CD4-positive, alpha-beta memory T cell (primary cell): ENCODE measurements around the gene FLACC1. TPM values are rescaled to one million over a fixed set of nuclear protein-coding genes. Genes with fewer than 3 reads are reported as not detected.
"Not testable (repeated sequence)": the region's sequence is repeated elsewhere in the genome, so short reads cannot be mapped to it uniquely, and the experiment has no call there.

Experiments
- CTCF ChIA-PET: fragments of 350-600 bp; sonication (Branson Sonifier 250); formaldehyde crosslinking; loops from one replicate; lab custom pipeline; 2021; ENCODE audit warnings: inconsistent platforms; ENCODE audit not compliant: partially characterized antibody; lab: Charles Lee
- POLR2A ChIA-PET: fragments of 350-600 bp; sonication (Branson Sonifier 250); formaldehyde crosslinking; loops from one replicate; lab custom pipeline; 2021; ENCODE audit not compliant: partially characterized antibody; lab: Charles Lee
- DNase-seq, 5 donors: peaks; one replicate each; pipeline versions ENCODE4 v3.0.0 to v3.0.0-alpha.2; 2020 to 2022; ENCODE audit warnings: mixed read lengths in 1 of 5
- H3K27ac ChIP-seq: one replicate; pipeline ENCODE4 v1.7.0; 2013; ENCODE audit warnings: low read depth, low read length
- H3K27me3 ChIP-seq: 2 replicates; pipeline ENCODE4 v1.7.0; 2013; ENCODE audit warnings: mild to moderate bottlenecking, low read length, moderate library complexity; ENCODE audit not compliant: insufficient read depth
- H3K36me3 ChIP-seq: 2 replicates; pipeline ENCODE4 v1.7.0; 2013; ENCODE audit warnings: mild to moderate bottlenecking, low read length, moderate library complexity; ENCODE audit not compliant: insufficient read depth
- H3K4me1 ChIP-seq: 2 replicates; pipeline ENCODE4 v1.7.0; 2013; ENCODE audit warnings: mild to moderate bottlenecking, low read length, moderate library complexity; ENCODE audit not compliant: insufficient read depth
- H3K4me3 ChIP-seq, 2 donors: one replicate each; pipeline ENCODE4 v1.7.0; 2013; ENCODE audit warnings: low read length in 2 of 2, mild to moderate bottlenecking in 1 of 2
- H3K9me3 ChIP-seq, 2 donors: one replicate each; pipeline ENCODE4 v1.7.0; 2013; ENCODE audit warnings: low read length in 2 of 2, control low read depth in 1 of 2; ENCODE audit not compliant: control insufficient read depth in 1 of 2
- H3K27ac Mint-ChIP-seq, 7 donors: one replicate each; pipeline ENCODE4 v1.8.0; 2020 to 2021; ENCODE audit warnings: mixed read lengths in 7 of 7, mild to moderate bottlenecking in 6 of 7, inconsistent platforms in 3 of 7, moderate library complexity in 3 of 7
- H3K27me3 Mint-ChIP-seq, 2 donors: one replicate each; pipeline ENCODE4 v1.8.0; 2020 to 2021; ENCODE audit warnings: mixed read lengths in 2 of 2
- H3K36me3 Mint-ChIP-seq, 2 donors: one replicate each; pipeline ENCODE4 v1.8.0; 2020 to 2021; ENCODE audit warnings: mixed read lengths in 2 of 2, inconsistent platforms in 1 of 2, mild to moderate bottlenecking in 1 of 2
- H3K4me1 Mint-ChIP-seq, 4 donors: one replicate each; pipeline ENCODE4 v1.8.0; 2020 to 2021; ENCODE audit warnings: mixed read lengths in 4 of 4, mild to moderate bottlenecking in 1 of 4
- H3K4me3 Mint-ChIP-seq, 8 donors: one replicate each; pipeline ENCODE4 v1.8.0; 2020 to 2021; ENCODE audit warnings: mixed read lengths in 8 of 8, mild to moderate bottlenecking in 7 of 8, moderate library complexity in 6 of 8, inconsistent platforms in 3 of 8
- H3K9me3 Mint-ChIP-seq, 8 donors: one replicate each; pipeline ENCODE4 v1.8.0; 2020 to 2021; ENCODE audit warnings: mixed read lengths in 8 of 8, mild to moderate bottlenecking in 5 of 8, inconsistent platforms in 3 of 8, moderate library complexity in 1 of 8
- intact Hi-C: fragments of 100-400 bp; cut with micrococcal nuclease; formaldehyde crosslinking; loops from one replicate; pipeline ENCODE4 v1.15.1; 2023
- polyA plus RNA-seq, 2 donors: library from polyadenylated mRNA; unstranded; fragments of 300-500 nt; fragmentation: Illumina TruSeq; gene quantifications; one replicate each; pipeline ENCODE4 v1.2.3, GENCODE V29; 2021
- total RNA-seq, 2 experiments: library from RNA; stranded (reverse); gene quantifications; one replicate each; pipeline ENCODE4 v1.2.3, GENCODE V29; 2021

Gene FLACC1
- total and polyA plus RNA-seq, 4 experiments from 2014 or later, result 0.39 to 10.3 (median 5.4) TPM

DNA sequence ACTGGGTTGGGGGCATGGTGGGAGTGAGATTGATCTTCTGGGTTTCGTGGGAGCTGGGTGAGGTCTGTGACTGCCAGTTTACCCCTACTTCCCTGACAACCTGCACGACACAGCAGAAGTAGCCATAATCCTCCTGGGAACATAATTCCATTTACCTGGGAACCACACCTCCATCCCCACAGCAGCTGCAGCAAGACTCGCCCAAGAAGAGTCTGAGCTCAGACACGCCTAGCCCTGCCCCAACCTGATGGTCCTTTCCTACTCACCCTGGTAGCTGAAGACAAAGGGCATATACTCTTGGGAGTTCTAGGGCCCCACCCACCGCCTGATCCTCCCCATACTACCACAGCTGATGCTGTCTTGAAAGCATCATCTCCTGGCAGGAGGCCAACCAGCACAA is 43.8 kb downstream of the FLACC1 start:
- ChIA-PET POLR2A (interaction anchor here (0.6 kb wide), 1 partner anchor 168 kb away, joined by 3 read pairs; no protein-coding TSS in a partner anchor), CTCF (interaction anchor here (1.1 kb wide), 1 partner anchor 50 kb away, joined by 3 read pairs; no protein-coding TSS in a partner anchor)
- H3K36me3 Mint-ChIP-seq, result peaks cover 62 to 89% of the 10 kb centered on the region in 2 donors
- Histone ChIP-seq H3K27ac (no peak overlapping the region), H3K9me3 (no peaks in the 10 kb centered on the region), H3K36me3 (no peaks in the 10 kb centered on the region), H3K4me1 (no peaks in the 10 kb centered on the region), H3K27me3 (no peaks in the 10 kb centered on the region), H3K4me3 (no peak overlapping the region)
- no peaks in the 10 kb centered on the region for H3K4me1 Mint-ChIP-seq
- DNase-seq, result no peak
- H3K9me3 Mint-ChIP-seq, result peaks cover 4 to 69% (median 39%) of the 10 kb centered on the region in 8 donors
- no peak overlapping the region for H3K27ac Mint-ChIP-seq
- H3K27me3 Mint-ChIP-seq, result no peaks in the 10 kb centered on the region
- intact Hi-C loops, result no loop called here
- H3K4me3 Mint-ChIP-seq, result no peak overlapping the region

DNA sequence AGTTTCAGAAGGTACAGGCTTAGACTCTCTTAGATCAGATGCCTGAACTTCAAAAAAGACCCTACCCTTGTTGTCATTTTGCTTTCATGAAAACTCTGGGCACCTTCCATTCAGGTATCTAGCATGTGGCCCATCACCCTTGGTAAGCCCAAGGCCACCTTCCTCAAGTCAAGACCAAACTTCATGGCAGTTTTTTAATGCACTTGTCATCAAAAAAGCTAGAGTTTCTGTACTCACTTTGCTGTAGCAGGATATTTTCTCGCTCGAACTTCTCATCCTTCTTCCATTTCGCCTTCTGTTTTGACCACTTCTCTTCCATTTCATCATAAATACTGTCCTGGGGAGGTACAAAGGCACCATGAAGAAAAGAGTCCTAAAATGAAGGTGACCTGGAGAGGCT is 48.2 kb downstream of the FLACC1 start:
- intact Hi-C loops, result no loop called here
- Histone ChIP-seq H3K36me3 (no peaks in the 10 kb centered on the region), H3K9me3 (no peaks in the 10 kb centered on the region), H3K27me3 (no peaks in the 10 kb centered on the region), H3K27ac (no peak overlapping the region), H3K4me3 (no peak overlapping the region), H3K4me1 (no peaks in the 10 kb centered on the region)
- POLR2A ChIA-PET, result no interaction called here
- H3K9me3 Mint-ChIP-seq, result peaks cover 0 to 44% (median 27%) of the 10 kb centered on the region in 8 donors
- CTCF ChIA-PET, result no interaction called here
- H3K36me3 Mint-ChIP-seq, result peaks cover 62 to 71% of the 10 kb centered on the region in 2 donors
- H3K4me1 Mint-ChIP-seq, result no peaks in the 10 kb centered on the region
- H3K27me3 Mint-ChIP-seq, result no peaks in the 10 kb centered on the region
- no peak for DNase-seq
- H3K4me3 Mint-ChIP-seq, result no peak overlapping the region
- H3K27ac Mint-ChIP-seq, result no peak overlapping the region

DNA sequence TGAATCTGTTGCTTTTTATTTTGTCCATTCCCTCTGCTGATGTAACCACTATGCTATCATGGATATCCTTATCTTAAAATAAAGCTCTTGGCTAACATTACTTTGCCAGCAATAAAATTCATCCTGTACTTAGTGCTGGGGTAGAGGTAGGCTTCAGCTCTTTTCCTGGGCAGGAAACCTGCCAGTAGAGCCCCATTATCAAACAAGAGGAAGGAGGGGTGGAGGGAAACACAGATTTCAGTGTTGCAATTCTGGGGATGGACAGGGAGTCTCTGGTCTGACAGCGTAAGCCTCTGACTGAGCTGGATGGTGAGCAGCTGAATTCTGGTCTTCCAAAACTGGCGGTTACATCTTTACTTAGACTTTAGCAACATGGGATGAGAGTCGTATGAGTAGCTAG is 49.3 kb downstream of the FLACC1 start:
- no peak overlapping the region for H3K27ac ChIP-seq
- no peaks in the 10 kb centered on the region for H3K27me3 ChIP-seq
- Mint-ChIP-seq H3K9me3 (peaks cover 0 to 41% (median 28%) of the 10 kb centered on the region in 8 donors), H3K4me1 (no peaks in the 10 kb centered on the region), H3K4me3 (no peak overlapping the region), H3K36me3 (peaks cover 59 to 66% of the 10 kb centered on the region in 2 donors), H3K27ac (no peak overlapping the region), H3K27me3 (no peaks in the 10 kb centered on the region)
- DNase-seq, result no peak
- intact Hi-C loops, result no loop called here
- no peaks in the 10 kb centered on the region for H3K36me3 ChIP-seq
- ChIA-PET CTCF (interaction anchor here (0.8 kb wide), 1 partner anchor 56 kb away, joined by 3 read pairs; no protein-coding TSS in a partner anchor), POLR2A (no interaction called here)
- no peaks in the 10 kb centered on the region for H3K9me3 ChIP-seq
- H3K4me1 ChIP-seq, result no peaks in the 10 kb centered on the region
- no peak overlapping the region for H3K4me3 ChIP-seq

DNA sequence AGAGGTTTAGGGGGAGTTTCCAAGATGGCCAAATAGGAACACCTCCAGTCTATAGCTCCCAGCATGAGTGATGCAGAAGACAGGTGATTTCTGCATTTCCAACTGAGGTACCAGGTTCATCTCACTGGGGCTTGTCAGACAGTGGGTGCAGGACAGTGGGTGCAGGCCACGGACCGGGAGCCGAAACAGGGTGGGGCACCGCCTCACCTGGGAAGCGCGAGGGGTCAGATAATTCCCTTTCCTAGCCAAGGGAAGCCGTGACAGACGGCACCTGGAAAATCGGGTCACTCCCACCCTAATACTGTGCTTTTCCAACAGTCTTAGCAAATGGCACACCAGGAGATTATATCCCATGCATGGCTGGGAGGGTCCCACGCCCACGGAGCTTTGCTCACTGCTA is 57.2 kb downstream of the FLACC1 start:
- H3K27me3 Mint-ChIP-seq, H3K4me1 Mint-ChIP-seq, H3K4me3 ChIP-seq, H3K27ac ChIP-seq, H3K27me3 ChIP-seq, intact Hi-C loops, DNase-seq, H3K9me3 ChIP-seq, H3K4me3 Mint-ChIP-seq, H3K36me3 ChIP-seq, H3K4me1 ChIP-seq: not testable (repeated sequence)
- POLR2A ChIA-PET, result interaction anchor here (0.8 kb wide), 1 partner anchor 67 kb away, joined by 3 read pairs; no protein-coding TSS in a partner anchor
- Mint-ChIP-seq H3K36me3 (peaks cover 61 to 62% of the 10 kb centered on the region in 2 donors), H3K27ac (peak overlapping the region in 1 of 7 donors; percentile 19), H3K9me3 (peaks cover 8 to 79% (median 55%) of the 10 kb centered on the region in 8 donors)
- CTCF ChIA-PET, result interaction anchor here (1.3 to 1.8 kb wide), 3 partner anchors 13 to 64 kb away, joined by 4 to 6 read pairs (median 4); no protein-coding TSS in a partner anchor

DNA sequence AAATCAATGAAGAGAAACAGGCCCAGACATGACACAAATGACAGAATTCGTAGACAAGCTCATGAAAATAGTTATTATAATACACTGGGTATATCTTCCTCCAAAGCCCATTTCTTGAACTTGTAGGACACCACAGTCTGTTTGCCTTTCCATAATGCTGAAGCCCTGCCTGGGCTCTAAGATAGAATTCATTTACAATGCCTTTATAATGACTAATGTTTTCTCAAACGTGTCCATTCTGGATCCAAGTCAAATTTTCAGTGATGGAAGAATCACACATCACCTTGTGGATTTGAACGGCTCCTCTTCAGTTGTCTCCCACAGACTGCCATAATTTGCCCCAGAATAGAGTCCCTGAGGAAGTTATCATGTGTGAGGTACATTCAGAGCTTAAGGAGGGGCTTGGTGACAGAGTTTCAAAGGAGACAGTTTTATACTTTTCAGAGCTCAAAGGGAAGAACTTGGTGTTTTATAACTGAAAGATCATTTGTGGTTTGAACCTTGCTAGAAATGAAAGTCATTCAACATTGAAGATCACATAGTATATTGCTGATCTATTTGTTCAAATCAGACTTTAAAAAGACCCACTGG is 58.6 kb downstream of the FLACC1 start:
- Mint-ChIP-seq H3K4me1 (peaks cover 0 to 4% (median 2%) of the 10 kb centered on the region in 4 donors), H3K27me3 (no peaks in the 10 kb centered on the region), H3K36me3 (peaks cover 62 to 63% of the 10 kb centered on the region in 2 donors), H3K27ac (peak overlapping the region in 2 of 7 donors; percentile 8 to 24), H3K4me3 (no peak overlapping the region), H3K9me3 (peaks cover 8 to 79% (median 61%) of the 10 kb centered on the region in 8 donors)
- no peaks in the 10 kb centered on the region for H3K9me3 ChIP-seq
- no peak for DNase-seq
- no peak overlapping the region for H3K4me3 ChIP-seq
- intact Hi-C loops, result no loop called here
- no peak overlapping the region for H3K27ac ChIP-seq
- POLR2A ChIA-PET, result interaction anchor here (1.2 to 1.5 kb wide), 2 partner anchors 13 to 42 kb away, joined by 3 to 4 read pairs; no protein-coding TSS in a partner anchor
- H3K4me1 ChIP-seq, result no peaks in the 10 kb centered on the region
- H3K36me3 ChIP-seq, result no peaks in the 10 kb centered on the region
- CTCF ChIA-PET, result interaction anchor here (0.8 to 1.8 kb wide), 5 partner anchors 12 to 65 kb away, joined by 3 to 6 read pairs (median 4); no protein-coding TSS in a partner anchor
- H3K27me3 ChIP-seq, result no peaks in the 10 kb centered on the region

DNA sequence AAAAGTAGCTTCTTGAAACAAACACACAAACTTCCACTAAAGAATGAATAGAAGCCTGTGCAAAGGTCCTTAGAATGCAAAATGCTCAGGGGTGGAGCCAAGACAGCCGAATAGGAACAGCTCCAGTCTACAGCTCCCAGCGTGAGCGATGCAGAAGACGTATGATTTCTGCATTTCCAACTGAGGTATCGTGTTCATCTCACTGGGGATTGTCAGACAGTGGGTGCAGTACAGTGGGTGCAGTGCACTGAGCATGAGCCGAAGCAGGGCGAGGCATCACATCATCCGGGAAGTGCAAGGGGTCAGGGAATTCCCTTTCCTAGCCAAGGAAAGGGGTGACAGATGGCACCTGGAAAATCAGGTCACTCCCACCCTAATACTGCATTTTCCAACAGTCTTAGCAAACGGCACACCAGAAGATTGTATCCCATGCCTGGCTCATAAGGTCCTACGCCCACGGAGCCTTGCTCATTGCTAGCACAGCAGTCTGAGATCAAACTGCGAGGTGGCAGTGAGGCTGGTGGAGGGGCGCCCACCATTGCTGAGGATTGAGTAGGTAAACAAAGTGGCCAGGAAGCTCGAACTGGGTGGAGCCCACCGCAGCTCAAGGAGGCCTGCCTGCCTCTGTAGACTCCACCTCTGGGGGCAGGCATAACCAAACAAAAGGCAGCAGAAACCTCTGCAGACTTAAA is 66.5 kb downstream of the FLACC1 start:
- CTCF ChIA-PET, H3K27me3 ChIP-seq, H3K4me1 ChIP-seq, H3K27ac ChIP-seq, intact Hi-C loops, H3K9me3 ChIP-seq, H3K27ac Mint-ChIP-seq, H3K4me3 ChIP-seq, H3K4me3 Mint-ChIP-seq, H3K27me3 Mint-ChIP-seq, DNase-seq: not testable (repeated sequence)
- H3K36me3 ChIP-seq, result peaks cover 39% of the 10 kb centered on the region
- Mint-ChIP-seq H3K9me3 (peaks cover 5 to 59% (median 47%) of the 10 kb centered on the region in 8 donors), H3K4me1 (peaks cover 5 to 21% (median 9%) of the 10 kb centered on the region in 4 donors), H3K36me3 (peaks cover 65 to 66% of the 10 kb centered on the region in 2 donors)
- POLR2A ChIA-PET, result interaction anchor here (1.1 to 1.8 kb wide), 4 partner anchors 9 to 159 kb away, joined by 3 to 4 read pairs (median 3); no protein-coding TSS in a partner anchor

DNA sequence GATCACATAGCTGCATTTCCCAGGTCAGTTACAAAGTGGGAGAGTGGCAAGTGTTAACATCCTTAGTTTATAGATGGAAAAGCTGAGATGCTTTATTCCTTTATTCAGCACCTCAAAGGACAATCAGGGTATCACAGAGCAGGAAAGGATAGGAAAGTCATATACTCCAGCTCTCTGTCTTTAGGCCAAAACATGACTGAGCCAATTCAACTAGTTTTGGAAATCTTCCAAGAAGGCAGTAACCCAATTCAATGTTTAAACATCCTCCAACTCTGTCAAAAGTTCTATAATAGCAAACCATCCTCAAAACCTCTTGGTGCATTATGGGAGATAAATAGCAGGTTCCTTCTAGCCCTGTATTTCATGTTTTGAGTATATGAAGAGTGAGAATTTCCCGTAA is 71.6 kb downstream of the FLACC1 start:
- H3K27ac Mint-ChIP-seq, result peak overlapping the region in 4 of 7 donors; percentile 2 to 78 (median 42)
- no peaks in the 10 kb centered on the region for H3K4me1 ChIP-seq
- DNase-seq, result no peak
- CTCF ChIA-PET, result interaction anchor here (1.0 to 1.8 kb wide), 2 partner anchors 14 to 48 kb away, joined by 3 to 4 read pairs; no protein-coding TSS in a partner anchor
- no peak overlapping the region for H3K27ac ChIP-seq
- H3K27me3 ChIP-seq, result no peaks in the 10 kb centered on the region
- peaks cover 52% of the 10 kb centered on the region for H3K36me3 ChIP-seq
- POLR2A ChIA-PET, result interaction anchor here (0.9 to 1.9 kb wide), 6 partner anchors 13 to 75 kb away, joined by 3 to 9 read pairs (median 5); partner anchors contain the start of gene CASP8
- no peaks in the 10 kb centered on the region for H3K27me3 Mint-ChIP-seq
- no peak overlapping the region for H3K4me3 ChIP-seq
- H3K9me3 Mint-ChIP-seq, result peaks cover 3 to 22% (median 12%) of the 10 kb centered on the region in 8 donors
- no peaks in the 10 kb centered on the region for H3K9me3 ChIP-seq
- peaks cover 60 to 63% of the 10 kb centered on the region in 2 donors for H3K36me3 Mint-ChIP-seq
- intact Hi-C loops, result no loop called here
- H3K4me1 Mint-ChIP-seq, result peaks cover 10 to 26% (median 13%) of the 10 kb centered on the region in 4 donors
- H3K4me3 Mint-ChIP-seq, result no peak overlapping the region
